GM13977 (cell line): ENCODE results near the gene SYNPO.

Experiments used
- DNase-seq: peaks from one replicate; pipeline ENCODE4 v3.0.0; 2012; ENCODE audit warnings: low spot score
- in situ Hi-C: fragments of 300-500 bp; cut with MboI; formaldehyde crosslinking; loops from one replicate; pipeline ENCODE4 v1.12.0; 2022; ENCODE audit warnings: low sequenced_read_pairs, low pct_unique_long_range_greater_than_20kb, mixed read lengths, inconsistent platforms; ENCODE audit not compliant: unreplicated experiment
- TF ChIP-seq, protein P1 (sequence below): IDR thresholded peaks from 2 replicates; pipeline ENCODE4 v1.5.1; 2012; ENCODE audit warnings: mild to moderate bottlenecking, control low read depth; ENCODE audit not compliant: insufficient read depth; ENCODE audit errors: extremely low read depth, missing control alignments

SYNPO gene

GRCh38 chr5:150674341-150674821 is 33.9 kb downstream of the SYNPO start:
- in situ Hi-C loops = no loop called here
- TF ChIP-seq, protein P1, sequence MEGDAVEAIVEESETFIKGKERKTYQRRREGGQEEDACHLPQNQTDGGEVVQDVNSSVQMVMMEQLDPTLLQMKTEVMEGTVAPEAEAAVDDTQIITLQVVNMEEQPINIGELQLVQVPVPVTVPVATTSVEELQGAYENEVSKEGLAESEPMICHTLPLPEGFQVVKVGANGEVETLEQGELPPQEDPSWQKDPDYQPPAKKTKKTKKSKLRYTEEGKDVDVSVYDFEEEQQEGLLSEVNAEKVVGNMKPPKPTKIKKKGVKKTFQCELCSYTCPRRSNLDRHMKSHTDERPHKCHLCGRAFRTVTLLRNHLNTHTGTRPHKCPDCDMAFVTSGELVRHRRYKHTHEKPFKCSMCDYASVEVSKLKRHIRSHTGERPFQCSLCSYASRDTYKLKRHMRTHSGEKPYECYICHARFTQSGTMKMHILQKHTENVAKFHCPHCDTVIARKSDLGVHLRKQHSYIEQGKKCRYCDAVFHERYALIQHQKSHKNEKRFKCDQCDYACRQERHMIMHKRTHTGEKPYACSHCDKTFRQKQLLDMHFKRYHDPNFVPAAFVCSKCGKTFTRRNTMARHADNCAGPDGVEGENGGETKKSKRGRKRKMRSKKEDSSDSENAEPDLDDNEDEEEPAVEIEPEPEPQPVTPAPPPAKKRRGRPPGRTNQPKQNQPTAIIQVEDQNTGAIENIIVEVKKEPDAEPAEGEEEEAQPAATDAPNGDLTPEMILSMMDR = no peak
- no peak for DNase-seq

DNA sequence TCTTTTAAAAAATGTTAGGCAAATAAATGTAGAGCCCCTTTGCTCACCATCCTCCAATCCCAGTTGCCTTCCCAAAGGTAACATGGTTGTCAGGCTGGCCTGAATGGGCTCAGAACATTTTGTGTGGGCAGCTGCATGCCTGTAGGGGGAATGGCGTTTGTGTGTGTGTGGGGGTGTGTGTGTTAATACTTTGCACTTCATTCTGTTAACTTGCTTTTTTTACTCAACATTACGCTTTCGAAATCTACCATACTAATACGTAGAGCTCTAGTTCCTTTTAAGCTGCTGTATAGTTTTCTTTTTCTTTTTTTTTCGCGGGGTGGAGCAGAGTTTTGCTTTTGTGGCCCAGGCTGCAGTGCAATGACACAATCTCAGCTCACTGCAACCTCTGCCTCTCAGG is 34.6 kb downstream of the SYNPO start:
- in situ Hi-C loops = no loop called here
- DNase-seq = no peak
- TF ChIP-seq, protein P1 = no peak

GRCh38 chr5:150676578-150676977 is 36.1 kb downstream of the SYNPO start:
- in situ Hi-C loops = no loop called here
- TF ChIP-seq, protein P1 = no peak
- DNase-seq = no peak

- in situ Hi-C loops = no loop called here
- TF ChIP-seq, protein P1 = no peak
- DNase-seq = no peak
These were observed 48.7 kb downstream of the SYNPO start for GRCh38 chr5:150689120-150689519.

DNA sequence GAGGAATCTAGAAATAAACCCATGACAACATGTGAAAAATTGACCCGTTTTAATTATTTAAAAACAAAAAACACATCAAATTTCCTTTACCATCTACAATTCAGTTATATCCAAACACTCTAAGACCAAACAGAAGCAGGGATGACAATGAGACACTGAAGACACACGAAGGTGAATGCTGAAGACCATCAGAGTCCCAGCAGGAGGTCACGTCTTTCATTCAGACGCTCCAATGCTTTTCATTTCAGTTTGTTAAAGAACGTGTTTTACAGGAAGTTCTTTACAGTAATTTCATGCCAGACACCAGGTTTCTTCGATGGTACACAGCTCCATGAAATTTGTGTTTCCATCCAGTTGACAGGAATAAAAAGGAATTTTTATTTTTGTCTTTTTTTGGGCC is 50.3 kb downstream of the SYNPO start:
- in situ Hi-C loops = no loop called here

GRCh38 chr5:150692276-150692675 is 51.8 kb downstream of the SYNPO start:
- TF ChIP-seq, protein P1 = no peak
- no peak for DNase-seq
- in situ Hi-C loops = no loop called here

More for the DNA sequence above, 50.3 kb downstream of the SYNPO start:
- no peak for DNase-seq
- TF ChIP-seq, protein P1 = no peak

DNA sequence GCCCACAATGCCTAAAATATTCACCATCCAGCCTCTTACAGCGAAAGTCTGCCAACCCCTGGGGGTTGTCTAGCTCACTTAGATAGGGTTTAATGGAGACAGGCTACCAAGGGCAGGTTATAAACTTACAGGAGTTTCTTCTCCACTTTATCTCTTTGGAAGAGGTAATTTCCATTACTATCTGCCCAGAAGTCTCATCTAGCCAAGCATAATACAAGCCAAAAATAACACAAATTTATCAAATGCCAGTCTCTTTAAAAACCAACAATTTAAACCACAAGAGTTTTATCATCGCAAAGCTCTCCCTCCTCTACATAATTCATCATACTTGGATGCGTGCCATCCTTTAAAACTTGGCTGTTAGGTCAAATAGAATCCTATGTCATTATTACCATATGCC is 54.2 kb downstream of the SYNPO start:
- no peak for DNase-seq
- TF ChIP-seq, protein P1 = no peak
- in situ Hi-C loops = no loop called here
